Right lobe of liver (tissue), 4 donors: ENCODE results near the gene CYP3A7.

Experiments used
- POLR2A ChIP-seq: fragments of 450-650 bp; IDR thresholded peaks from one replicate; pipeline ENCODE4 v1.6.1; 2017; ENCODE audit warnings: antibody characterized with exemption, mild to moderate bottlenecking
- TF ChIP-seq, protein P1 (sequence below), 4 donors: fragments of 200-600 bp in 3 of 4; fragments of 450-650 bp in 1 of 4; IDR thresholded peaks; one replicate each; pipeline versions ENCODE4 v1.5.1 to v1.8.0; 2016 to 2022; ENCODE audit warnings: antibody characterized with exemption in 4 of 4, mild to moderate bottlenecking in 2 of 4
- donor health status: DM: no; HTN: no; CAD: no.
- donor health status: DM: no; HTN: no; CAD: no.
- donor health status: DM: no; HTN: yes; CAD: no.

DNA sequence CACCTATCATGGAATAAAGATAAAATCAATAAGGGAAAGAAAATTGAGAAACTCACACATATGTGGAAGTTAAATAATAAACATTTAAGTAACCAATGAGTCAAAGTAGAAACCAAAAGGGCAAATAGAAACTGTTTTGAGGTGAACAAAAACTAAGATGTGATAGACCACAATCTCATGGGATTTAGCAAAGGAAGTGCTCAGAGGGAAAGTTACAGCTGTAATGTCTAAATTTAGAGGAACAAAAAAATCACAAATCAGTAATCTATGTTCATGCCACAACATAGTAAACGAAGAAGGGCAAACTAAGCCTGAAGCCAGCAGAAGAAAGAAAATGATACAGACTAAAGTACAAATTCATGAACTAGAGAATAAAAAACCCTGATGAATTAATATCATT lies 32.7 kb upstream of the CYP3A7 start:
- TF ChIP-seq, protein P1, sequence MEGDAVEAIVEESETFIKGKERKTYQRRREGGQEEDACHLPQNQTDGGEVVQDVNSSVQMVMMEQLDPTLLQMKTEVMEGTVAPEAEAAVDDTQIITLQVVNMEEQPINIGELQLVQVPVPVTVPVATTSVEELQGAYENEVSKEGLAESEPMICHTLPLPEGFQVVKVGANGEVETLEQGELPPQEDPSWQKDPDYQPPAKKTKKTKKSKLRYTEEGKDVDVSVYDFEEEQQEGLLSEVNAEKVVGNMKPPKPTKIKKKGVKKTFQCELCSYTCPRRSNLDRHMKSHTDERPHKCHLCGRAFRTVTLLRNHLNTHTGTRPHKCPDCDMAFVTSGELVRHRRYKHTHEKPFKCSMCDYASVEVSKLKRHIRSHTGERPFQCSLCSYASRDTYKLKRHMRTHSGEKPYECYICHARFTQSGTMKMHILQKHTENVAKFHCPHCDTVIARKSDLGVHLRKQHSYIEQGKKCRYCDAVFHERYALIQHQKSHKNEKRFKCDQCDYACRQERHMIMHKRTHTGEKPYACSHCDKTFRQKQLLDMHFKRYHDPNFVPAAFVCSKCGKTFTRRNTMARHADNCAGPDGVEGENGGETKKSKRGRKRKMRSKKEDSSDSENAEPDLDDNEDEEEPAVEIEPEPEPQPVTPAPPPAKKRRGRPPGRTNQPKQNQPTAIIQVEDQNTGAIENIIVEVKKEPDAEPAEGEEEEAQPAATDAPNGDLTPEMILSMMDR (IDR thresholded peaks at IDR 0.05) = no peak
- no peak for TF ChIP-seq POLR2A
